GM12864 (cell line): Measurements from ENCODE around the gene PIH1D1.

Experiments used
- DNase-seq: peaks from one replicate; pipeline ENCODE4 v3.0.0-alpha.2; 2011; ENCODE audit warnings: low read depth
- H3K4me3 ChIP-seq: 2 replicates; pipeline ENCODE4 v1.5.1; 2011; ENCODE audit warnings: mild to moderate bottlenecking, low read depth, low read length, control low read depth
- TF ChIP-seq, protein P1 (sequence below): IDR thresholded peaks from 2 replicates; pipeline ENCODE4 v1.5.1; 2011; ENCODE audit warnings: low read depth, mild to moderate bottlenecking, moderate library complexity, low read length, control low read depth, inconsistent platforms; ENCODE audit errors: missing control alignments

Gene PIH1D1

DNA sequence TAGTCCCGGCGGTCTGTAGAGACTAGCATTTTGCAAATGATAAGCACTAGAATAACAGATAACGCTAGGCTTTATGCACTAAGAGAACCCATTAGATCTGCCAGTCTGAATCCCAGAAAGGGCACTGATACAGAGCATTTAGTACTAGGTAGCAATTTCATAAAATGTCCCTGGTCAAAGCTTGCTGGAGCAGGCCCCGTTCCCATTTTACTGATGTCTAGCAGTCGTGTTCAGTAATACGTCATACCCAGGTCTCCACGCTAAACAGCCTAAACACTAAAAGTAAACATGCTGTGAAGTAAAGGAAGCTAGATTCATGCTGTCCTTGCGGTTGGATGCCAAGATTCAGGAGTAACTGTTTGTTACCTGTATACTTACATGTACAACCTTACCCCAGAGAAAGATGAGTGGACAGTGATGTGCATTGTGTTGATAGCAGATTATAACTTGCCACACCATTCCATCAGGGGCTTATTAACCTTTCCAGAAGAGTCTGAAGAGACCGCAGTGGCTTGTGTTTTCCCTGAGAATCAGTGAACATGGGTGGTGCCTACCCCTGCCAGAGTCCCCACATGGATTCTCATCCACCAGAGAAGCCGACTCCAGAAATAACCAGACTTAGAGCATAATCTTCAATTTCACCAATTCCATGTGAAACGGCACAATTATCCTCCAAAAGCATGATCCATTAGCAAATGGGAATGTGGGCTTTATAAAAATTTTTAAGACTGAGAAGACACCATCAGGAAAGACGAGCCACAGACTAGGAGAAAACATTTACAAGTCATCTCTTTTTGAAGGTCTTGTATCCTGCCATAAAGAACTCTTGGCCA lies 41.2 kb upstream of the PIH1D1 start:
- no peak for DNase-seq
- H3K4me3 ChIP-seq, result no peak overlapping the region
- TF ChIP-seq, protein P1, sequence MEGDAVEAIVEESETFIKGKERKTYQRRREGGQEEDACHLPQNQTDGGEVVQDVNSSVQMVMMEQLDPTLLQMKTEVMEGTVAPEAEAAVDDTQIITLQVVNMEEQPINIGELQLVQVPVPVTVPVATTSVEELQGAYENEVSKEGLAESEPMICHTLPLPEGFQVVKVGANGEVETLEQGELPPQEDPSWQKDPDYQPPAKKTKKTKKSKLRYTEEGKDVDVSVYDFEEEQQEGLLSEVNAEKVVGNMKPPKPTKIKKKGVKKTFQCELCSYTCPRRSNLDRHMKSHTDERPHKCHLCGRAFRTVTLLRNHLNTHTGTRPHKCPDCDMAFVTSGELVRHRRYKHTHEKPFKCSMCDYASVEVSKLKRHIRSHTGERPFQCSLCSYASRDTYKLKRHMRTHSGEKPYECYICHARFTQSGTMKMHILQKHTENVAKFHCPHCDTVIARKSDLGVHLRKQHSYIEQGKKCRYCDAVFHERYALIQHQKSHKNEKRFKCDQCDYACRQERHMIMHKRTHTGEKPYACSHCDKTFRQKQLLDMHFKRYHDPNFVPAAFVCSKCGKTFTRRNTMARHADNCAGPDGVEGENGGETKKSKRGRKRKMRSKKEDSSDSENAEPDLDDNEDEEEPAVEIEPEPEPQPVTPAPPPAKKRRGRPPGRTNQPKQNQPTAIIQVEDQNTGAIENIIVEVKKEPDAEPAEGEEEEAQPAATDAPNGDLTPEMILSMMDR, result no peak

- no peak overlapping the region for H3K4me3 ChIP-seq
- TF ChIP-seq, protein P1, result no peak
- no peak for DNase-seq
These were observed 40.4 kb upstream of the PIH1D1 start for GRCh38 chr19:49491804-49492572.

- H3K4me3 ChIP-seq, result no peak overlapping the region; the same call in 1 of the 2 replicates
- no peak for DNase-seq
- TF ChIP-seq, protein P1, result no peak
These were observed 39.6 kb upstream of the PIH1D1 start for GRCh38 chr19:49491030-49491803.

DNA sequence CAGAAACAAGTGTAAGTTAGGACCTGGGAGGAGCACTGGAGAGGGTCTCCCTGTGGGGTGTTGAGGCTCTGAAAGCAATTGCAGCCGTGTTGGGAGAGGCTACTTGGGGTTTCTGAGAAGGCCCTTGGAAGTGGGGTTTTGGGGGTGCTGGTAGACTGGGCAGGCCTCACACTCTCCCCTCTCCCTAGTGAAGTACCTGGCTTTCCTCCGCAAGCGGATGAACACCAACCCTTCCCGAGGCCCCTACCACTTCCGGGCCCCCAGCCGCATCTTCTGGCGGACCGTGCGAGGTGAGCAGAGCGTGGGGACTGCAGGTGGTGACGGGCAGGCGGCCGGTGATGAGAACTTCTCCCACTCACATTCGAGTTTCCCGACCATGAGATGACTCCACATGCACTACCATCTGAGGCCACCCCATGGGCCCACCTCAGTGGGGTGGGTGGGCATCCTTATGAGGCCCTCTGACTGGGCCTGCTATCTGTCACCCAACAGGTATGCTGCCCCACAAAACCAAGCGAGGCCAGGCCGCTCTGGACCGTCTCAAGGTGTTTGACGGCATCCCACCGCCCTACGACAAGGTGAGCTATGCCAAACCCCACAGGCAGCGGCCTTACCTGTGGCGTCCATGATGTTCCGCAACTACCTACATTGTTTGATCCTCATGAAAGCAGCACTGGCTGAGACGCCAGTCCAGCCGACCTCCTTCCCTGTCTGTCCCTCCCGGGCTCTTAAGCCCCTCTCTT lies 38.8 kb upstream of the PIH1D1 start:
- TF ChIP-seq, protein P1, result no peak

DNA sequence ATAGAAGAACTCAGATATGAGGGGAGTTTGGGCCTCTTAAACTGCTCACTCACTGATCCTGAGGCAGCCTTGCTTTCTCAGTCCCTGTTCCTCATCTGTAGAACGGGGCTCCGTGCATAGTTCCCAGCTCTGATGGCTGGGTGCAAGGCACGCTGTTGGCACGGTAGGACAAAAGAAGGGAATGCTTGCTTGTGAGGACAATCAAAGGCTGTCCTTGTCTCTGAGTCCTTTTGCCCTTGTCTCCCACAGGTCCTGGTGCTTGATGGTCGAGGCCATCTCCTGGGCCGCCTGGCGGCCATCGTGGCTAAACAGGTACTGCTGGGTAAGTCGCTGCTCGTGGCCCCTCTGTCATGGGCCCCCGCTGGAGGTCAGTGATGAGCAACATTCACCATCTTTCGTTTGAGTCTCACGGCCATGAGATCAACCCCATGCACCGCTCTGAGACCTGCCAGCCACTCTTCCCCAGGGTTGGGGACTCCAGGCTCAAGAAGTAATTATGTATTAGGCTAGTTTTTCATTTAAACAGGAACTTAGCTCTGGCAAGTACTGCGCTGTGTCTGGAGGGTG lies 38.1 kb upstream of the PIH1D1 start:
- no peak for DNase-seq
- peak overlapping the region; percentile 95 for H3K4me3 ChIP-seq
- TF ChIP-seq, protein P1, result peak; percentile 77

More for the DNA sequence above, 38.8 kb upstream of the PIH1D1 start:
- DNase-seq, result no peak
- H3K4me3 ChIP-seq, result peak overlapping the region; percentile 95
